Prostate gland (tissue), 2 donors: ENCODE measurements around the gene HSH2D.

Experiments
- CTCF ChIP-seq, 4 experiments: fragments of 200-600 bp in 2 of 4; fragments of 450-650 bp in 2 of 4; sonication (generic) in 2 of 4; IDR thresholded peaks; 1 replicate in 3 of 4; 2 replicates in 1 of 4; pipeline ENCODE4 v1.5.1; 2016 to 2019; ENCODE audit warnings: antibody characterized with exemption in 4 of 4, mild to moderate bottlenecking in 2 of 4, moderate library complexity in 2 of 4
- POLR2A ChIP-seq: fragments of 450-650 bp; IDR thresholded peaks from one replicate; pipeline ENCODE4 v1.6.1; 2016; ENCODE audit warnings: antibody characterized with exemption, mild to moderate bottlenecking
- POLR2AphosphoS5 ChIP-seq: sonication (generic); formaldehyde crosslinking; IDR thresholded peaks from one replicate; pipeline ENCODE4 v1.6.1; 2017; ENCODE audit warnings: antibody characterized with exemption

- no peak for TF ChIP-seq POLR2A
- no peak for TF ChIP-seq CTCF (IDR thresholded peaks at IDR 0.05)
- no peak for TF ChIP-seq POLR2AphosphoS5
These were observed 63.2 kb downstream of the HSH2D start for GRCh38 chr19:16206637-16207036.
